HepG2 (cell line): Measurements from ENCODE around the gene RERE. TPM values are rescaled to one million over a fixed set of nuclear protein-coding genes. Genes with fewer than 3 reads are reported as not detected.
A peak's percentile ranks its signal among the peaks of the same experiment; 100 is the strongest.

ENCODE experiments used
- ATAC-seq: fragments of 200-7000 bp; cut with Tn5 transposase; 3 replicates; pipeline ENCODE4 v1.9.1; 2020; ENCODE audit warnings: mild to moderate bottlenecking, moderate library complexity
- BruUV-seq: library from RNA; stranded (reverse); fragments of 400-500 nt; replicated peaks from 2 replicates; lab custom pipeline; 2021; lab: Mats Ljungman, UMichigan
- CTCF ChIA-PET: fragments of 300-600 bp; formaldehyde crosslinking; extraction: SDS; loops from one replicate; lab custom pipeline; 2021; ENCODE audit warnings: low total read pairs, inconsistent platforms, low intra/inter-chr PET ratio; lab: Yijun Ruan, JAX
- POLR2A ChIA-PET: fragments of 350-600 bp; sonication (Branson Sonifier 250); formaldehyde crosslinking; loops from one replicate; lab custom pipeline; 2020; ENCODE audit warnings: antibody characterized with exemption, inconsistent platforms; lab: Yijun Ruan, JAX
- DNase-seq: peaks from one replicate; pipeline ENCODE4 v3.0.0-alpha.2; 2015; ENCODE audit warnings: low spot score
- FAIRE-seq: peaks from 3 replicates; lab custom pipeline; 2011; peaks lifted over from hg19 to GRCh38; lab: Jason Lieb, UNC
- H2AFZ ChIP-seq: one replicate; pipeline ENCODE4 v1.6.1; 2011; ENCODE audit warnings: low read length, inconsistent platforms
- H3K27ac ChIP-seq: fragments of 300-600 bp; 3 replicates; pipeline ENCODE4 v1.8.0; 2011; ENCODE audit warnings: mixed run types, mild to moderate bottlenecking, mixed read lengths, low read length, inconsistent platforms; ENCODE audit not compliant: insufficient read depth; ENCODE audit errors: extremely low read length
- H3K27me3 ChIP-seq, 2 experiments: fragments of 200-600 bp in 1 of 2; 2 replicates in 1 of 2; 3 replicates in 1 of 2; pipeline versions ENCODE4 v1.6.0 to v1.8.0; 2011; ENCODE audit warnings: low read length in 2 of 2, mild to moderate bottlenecking in 2 of 2, moderate library complexity in 2 of 2, inconsistent platforms in 1 of 2; ENCODE audit not compliant: insufficient read depth in 2 of 2, control insufficient read depth in 1 of 2
- H3K36me3 ChIP-seq, 2 experiments: fragments of 200-600 bp in 1 of 2; replicated peaks in 1 of 2; 2 replicates in 1 of 2; 3 replicates in 1 of 2; pipeline versions ENCODE4 v1.5.1 to v1.8.0; 2011; ENCODE audit warnings: low read length in 2 of 2, inconsistent platforms in 1 of 2; ENCODE audit not compliant: insufficient read depth in 2 of 2, control insufficient read depth in 1 of 2
- H3K4me1 ChIP-seq: 2 replicates; pipeline ENCODE4 v1.5.1; 2012; ENCODE audit warnings: low read length, inconsistent platforms; ENCODE audit not compliant: insufficient read depth
- H3K4me2 ChIP-seq: 2 replicates; pipeline ENCODE4 v1.6.0; 2011; ENCODE audit warnings: low read depth, low read length, inconsistent platforms
- H3K4me3 ChIP-seq, 3 experiments: fragments of 200-600 bp in 1 of 3; sonication (generic), shearing (Covaris generic) in 1 of 3; replicated peaks in 1 of 3; 2 replicates each; pipeline ENCODE4 v1.5.1; 2011 to 2016; ENCODE audit warnings: low read length in 3 of 3, inconsistent platforms in 2 of 3, low read depth in 2 of 3, mild to moderate bottlenecking in 2 of 3, control low read depth in 1 of 3, mixed read lengths in 1 of 3; ENCODE audit not compliant: insufficient read depth in 1 of 3
- H3K79me2 ChIP-seq: one replicate; pipeline ENCODE4 v1.6.1; 2011; ENCODE audit warnings: low read length, inconsistent platforms; ENCODE audit not compliant: insufficient read depth
- H3K9ac ChIP-seq: 2 replicates; pipeline ENCODE4 v1.6.0; 2011; ENCODE audit warnings: mild to moderate bottlenecking, low read depth, low read length, inconsistent platforms; ENCODE audit not compliant: insufficient read depth
- H3K9me3 ChIP-seq: 2 replicates; pipeline ENCODE4 v1.5.1; 2012; ENCODE audit warnings: mild to moderate bottlenecking, low read length
- H4K20me1 ChIP-seq: 2 replicates; pipeline ENCODE4 v1.6.0; 2011; ENCODE audit warnings: inconsistent platforms, mild to moderate bottlenecking, low read length, moderate library complexity; ENCODE audit not compliant: insufficient read depth
- CAMTA2 ChIP-seq: sonication (generic); formaldehyde crosslinking; IDR thresholded peaks from 2 replicates; pipeline ENCODE4 v1.4.0; 2020; ENCODE audit warnings: mild to moderate bottlenecking, missing genetic modification reagents, borderline replicate concordance
- KLF13 ChIP-seq: sonication (generic); formaldehyde crosslinking; IDR thresholded peaks from 2 replicates; pipeline ENCODE4 v1.4.0; 2020; ENCODE audit warnings: mild to moderate bottlenecking, missing genetic modification reagents
- MEIS1 ChIP-seq: sonication (generic); formaldehyde crosslinking; IDR thresholded peaks from 2 replicates; pipeline ENCODE4 v1.9.0; 2021; ENCODE audit warnings: mild to moderate bottlenecking, missing genetic modification reagents, moderate library complexity, borderline replicate concordance
- PHB2 ChIP-seq: fragments of 450-650 bp; IDR thresholded peaks from 2 replicates; pipeline ENCODE4 v1.6.1; 2018; ENCODE audit not compliant: partially characterized antibody
- SMC3 ChIP-seq: IDR thresholded peaks from 2 replicates; pipeline ENCODE4 v1.6.1; 2011; ENCODE audit warnings: low read length, improper control_type of control experiment
- ZNF251 ChIP-seq: sonication (generic); formaldehyde crosslinking; IDR thresholded peaks from 2 replicates; pipeline ENCODE4 v1.9.0; 2021; ENCODE audit warnings: mild to moderate bottlenecking, missing genetic modification reagents
- ZNF3 ChIP-seq: IDR thresholded peaks from 2 replicates; pipeline ENCODE4 v1.7.0; 2017; ENCODE audit warnings: inconsistent platforms
- ZNF672 ChIP-seq: sonication (generic); formaldehyde crosslinking; IDR thresholded peaks from 2 replicates; pipeline ENCODE4 v1.8.1; 2022; ENCODE audit warnings: missing genetic modification reagents
- ZNF775 ChIP-seq: sonication (generic); formaldehyde crosslinking; IDR thresholded peaks from 2 replicates; pipeline ENCODE4 v1.4.0; 2020; ENCODE audit warnings: missing genetic modification reagents, mild to moderate bottlenecking, moderate library complexity, borderline replicate concordance
- WGBS: methylation state at CpG from one replicate; pipeline ENCODE4 v1.1.6; 2017; ENCODE audit warnings: low lambda C conversion rate; 5-methylcytosine and 5-hydroxymethylcytosine counted together
- in situ Hi-C: cut with HindIII; loops from 2 replicates; pipeline ENCODE4 v1.10.0; 2017; ENCODE audit warnings: low pct_unique_long_range_greater_than_20kb; ENCODE audit not compliant: extremely low pct_ligation_motif_present
- intact Hi-C: fragments of 100-400 bp; cut with micrococcal nuclease; formaldehyde crosslinking; loops from one replicate; pipeline ENCODE4 v1.10.0; 2022; ENCODE audit not compliant: unreplicated experiment
- polyA plus RNA-seq, 8 experiments: library from polyadenylated mRNA; depleted of rRNA in 3 of 8; stranded (reverse) in 7 of 8; unstranded in 1 of 8; fragments of >200 nt; fragmentation: Illumina TruSeq in 4 of 8; extraction: Trizol in 4 of 8; gene quantifications; 2 replicates each; pipeline versions ENCODE4 v1.2.1 to v1.2.3, GENCODE V29; 2011 to 2016; ENCODE audit warnings: low read depth in 4 of 8, missing spikeins in 1 of 8, mixed read lengths in 1 of 8; ENCODE audit not compliant: insufficient read depth in 1 of 8
- total RNA-seq, 5 experiments: library from RNA; depleted of rRNA; stranded (reverse); fragments of >200 nt; fragmentation: Illumina TruSeq; extraction: Trizol; gene quantifications; 2 replicates each; pipeline ENCODE4 v1.2.3, GENCODE V29; 2016; ENCODE audit warnings: low read depth in 1 of 5
- TF ChIP-seq, protein P1 (sequence below): fragments of 450-650 bp; IDR thresholded peaks from 2 replicates; pipeline ENCODE4 v1.6.1; 2016
- TF ChIP-seq, protein P2 (sequence below), 2 experiments: sonication (generic) in 1 of 2; formaldehyde crosslinking in 1 of 2; IDR thresholded peaks; 2 replicates each; pipeline versions ENCODE4 v1.6.1 to v1.9.0; 2014 to 2022; ENCODE audit warnings: antibody characterized with exemption in 1 of 2, borderline replicate concordance in 1 of 2, inconsistent platforms in 1 of 2, low read depth in 1 of 2, missing genetic modification reagents in 1 of 2
- TF ChIP-seq, protein P3 (sequence below): sonication (generic); formaldehyde crosslinking; IDR thresholded peaks from 2 replicates; pipeline ENCODE4 v1.5.0; 2020; ENCODE audit warnings: missing genetic modification reagents

Gene RERE
- total and polyA plus RNA-seq, 2 of the 13 experiments (the other 11 are each of a cell fraction or from before 2014, with no cell fraction given), result 18.3 to 21.9 TPM

DNA sequence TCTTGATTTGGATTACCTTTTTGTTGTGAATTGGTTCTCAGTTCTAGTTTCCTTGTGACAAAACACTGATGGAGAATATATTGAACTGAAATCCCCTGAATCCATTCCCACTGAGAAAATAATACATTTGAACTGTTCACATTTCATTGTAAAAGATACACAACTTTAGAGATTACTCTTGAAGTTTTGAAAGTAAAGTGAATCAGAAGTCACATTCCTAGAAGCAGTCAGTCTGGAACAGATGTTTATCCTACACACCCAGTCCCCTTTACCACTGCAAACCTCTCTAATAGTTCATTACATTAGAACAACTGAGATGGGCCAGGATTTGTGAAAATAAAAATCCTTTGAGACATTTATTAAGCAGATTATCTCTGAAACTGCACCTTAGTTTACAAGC, 3.4 kb downstream of the RERE start (continued):
- TF ChIP-seq MEIS1 (CRISPR knock-in tag), result no peak
- TF ChIP-seq CAMTA2 (CRISPR knock-in tag), result no peak

DNA sequence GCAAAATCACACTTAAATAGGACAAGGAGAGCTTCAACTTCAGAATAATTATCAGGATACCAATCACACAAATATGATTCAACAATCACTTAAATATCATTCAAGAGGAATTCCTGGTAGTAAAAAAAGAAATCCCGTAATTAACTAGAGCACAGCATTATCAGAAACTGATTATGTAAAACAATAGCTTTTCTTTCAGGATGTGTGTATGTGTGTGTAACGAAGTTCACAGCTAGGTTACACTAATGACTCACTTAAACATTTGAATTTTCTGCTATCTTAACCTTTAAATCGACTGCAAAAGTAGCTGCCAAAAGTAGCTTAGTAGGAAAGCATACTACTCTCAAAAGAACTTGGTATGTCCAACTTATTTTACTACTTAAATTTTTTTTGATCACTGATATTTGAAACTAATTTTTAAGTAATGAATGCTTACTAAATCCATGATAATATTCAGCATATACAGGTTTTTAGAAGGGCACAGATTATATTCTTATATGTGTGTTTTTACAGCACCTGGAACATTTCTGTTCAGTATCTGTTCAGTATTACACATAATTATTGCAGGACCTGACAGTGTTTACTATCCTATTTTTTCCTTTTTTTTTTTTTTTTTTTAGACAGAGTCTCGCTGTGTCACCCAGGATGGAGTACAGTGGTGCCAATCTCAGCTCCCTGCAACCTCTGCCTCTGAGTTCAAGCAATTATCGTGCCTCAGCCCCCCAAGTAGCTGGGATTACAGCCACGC, 4.2 kb downstream of the RERE start:
- in situ Hi-C loops, result no loop called here
- Histone ChIP-seq H4K20me1 (peaks cover 49% of the 10 kb centered on the region), H3K4me2 (peak overlapping the region; percentile 27; the same call in 1 of the 2 replicates), H3K36me3 (no peaks in the 10 kb centered on the region), H3K79me2 (peaks cover 91% of the 10 kb centered on the region), H3K9me3 (no peaks in the 10 kb centered on the region), H3K27ac (no peak overlapping the region), H2AFZ (no peak overlapping the region), H3K9ac (no peak overlapping the region), H3K27me3 (no peaks in the 10 kb centered on the region; a peak in 1 of 5 replicates), H3K4me1 (peaks cover 71% of the 10 kb centered on the region), H3K4me3 (no peak overlapping the region)
- ATAC-seq (no peak), DNase-seq (no peak), FAIRE-seq (no peak)
- intact Hi-C loops, result no loop called here
- 90% methylated on average over 6 of the region's 6 CpGs for WGBS
- CTCF ChIA-PET, result no interaction called here
- BruUV-seq, result no TSS peak
- POLR2A ChIA-PET, result interaction anchor here (0.7 kb wide), 1 partner anchor 58 kb away, joined by 3 read pairs; no protein-coding TSS in a partner anchor
- TF ChIP-seq, protein P1, sequence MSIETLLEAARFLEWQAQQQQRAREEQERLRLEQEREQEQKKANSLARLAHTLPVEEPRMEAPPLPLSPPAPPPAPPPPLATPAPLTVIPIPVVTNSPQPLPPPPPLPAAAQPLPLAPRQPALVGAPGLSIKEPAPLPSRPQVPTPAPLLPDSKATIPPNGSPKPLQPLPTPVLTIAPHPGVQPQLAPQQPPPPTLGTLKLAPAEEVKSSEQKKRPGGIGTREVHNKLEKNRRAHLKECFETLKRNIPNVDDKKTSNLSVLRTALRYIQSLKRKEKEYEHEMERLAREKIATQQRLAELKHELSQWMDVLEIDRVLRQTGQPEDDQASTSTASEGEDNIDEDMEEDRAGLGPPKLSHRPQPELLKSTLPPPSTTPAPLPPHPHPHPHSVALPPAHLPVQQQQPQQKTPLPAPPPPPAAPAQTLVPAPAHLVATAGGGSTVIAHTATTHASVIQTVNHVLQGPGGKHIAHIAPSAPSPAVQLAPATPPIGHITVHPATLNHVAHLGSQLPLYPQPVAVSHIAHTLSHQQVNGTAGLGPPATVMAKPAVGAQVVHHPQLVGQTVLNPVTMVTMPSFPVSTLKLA, result no peak
- no peak for TF ChIP-seq ZNF672 (CRISPR knock-in tag)
- no peak for TF ChIP-seq ZNF775
- no peak for TF ChIP-seq ZNF3 (CRISPR knock-in tag)
- TF ChIP-seq KLF13 (CRISPR knock-in tag), result no peak
- TF ChIP-seq SMC3, result no peak
- TF ChIP-seq, protein P2, sequence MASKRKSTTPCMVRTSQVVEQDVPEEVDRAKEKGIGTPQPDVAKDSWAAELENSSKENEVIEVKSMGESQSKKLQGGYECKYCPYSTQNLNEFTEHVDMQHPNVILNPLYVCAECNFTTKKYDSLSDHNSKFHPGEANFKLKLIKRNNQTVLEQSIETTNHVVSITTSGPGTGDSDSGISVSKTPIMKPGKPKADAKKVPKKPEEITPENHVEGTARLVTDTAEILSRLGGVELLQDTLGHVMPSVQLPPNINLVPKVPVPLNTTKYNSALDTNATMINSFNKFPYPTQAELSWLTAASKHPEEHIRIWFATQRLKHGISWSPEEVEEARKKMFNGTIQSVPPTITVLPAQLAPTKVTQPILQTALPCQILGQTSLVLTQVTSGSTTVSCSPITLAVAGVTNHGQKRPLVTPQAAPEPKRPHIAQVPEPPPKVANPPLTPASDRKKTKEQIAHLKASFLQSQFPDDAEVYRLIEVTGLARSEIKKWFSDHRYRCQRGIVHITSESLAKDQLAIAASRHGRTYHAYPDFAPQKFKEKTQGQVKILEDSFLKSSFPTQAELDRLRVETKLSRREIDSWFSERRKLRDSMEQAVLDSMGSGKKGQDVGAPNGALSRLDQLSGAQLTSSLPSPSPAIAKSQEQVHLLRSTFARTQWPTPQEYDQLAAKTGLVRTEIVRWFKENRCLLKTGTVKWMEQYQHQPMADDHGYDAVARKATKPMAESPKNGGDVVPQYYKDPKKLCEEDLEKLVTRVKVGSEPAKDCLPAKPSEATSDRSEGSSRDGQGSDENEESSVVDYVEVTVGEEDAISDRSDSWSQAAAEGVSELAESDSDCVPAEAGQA (IDR thresholded peaks at IDR 0.05; ENCODE audit: low read depth), result no peak
- TF ChIP-seq, protein P2 (CRISPR knock-in tag; IDR thresholded peaks at IDR 0.05; ENCODE audit: borderline replicate concordance), result no peak
- TF ChIP-seq PHB2, result no peak
- TF ChIP-seq ZNF251 (CRISPR knock-in tag), result no peak
- TF ChIP-seq, protein P3, sequence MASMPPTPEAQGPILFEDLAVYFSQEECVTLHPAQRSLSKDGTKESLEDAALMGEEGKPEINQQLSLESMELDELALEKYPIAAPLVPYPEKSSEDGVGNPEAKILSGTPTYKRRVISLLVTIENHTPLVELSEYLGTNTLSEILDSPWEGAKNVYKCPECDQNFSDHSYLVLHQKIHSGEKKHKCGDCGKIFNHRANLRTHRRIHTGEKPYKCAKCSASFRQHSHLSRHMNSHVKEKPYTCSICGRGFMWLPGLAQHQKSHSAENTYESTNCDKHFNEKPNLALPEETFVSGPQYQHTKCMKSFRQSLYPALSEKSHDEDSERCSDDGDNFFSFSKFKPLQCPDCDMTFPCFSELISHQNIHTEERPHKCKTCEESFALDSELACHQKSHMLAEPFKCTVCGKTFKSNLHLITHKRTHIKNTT (CRISPR knock-in tag), result no peak
